ENCODE results near the gene KIF13A. TPM values are rescaled to one million over a fixed set of nuclear protein-coding genes. Genes with fewer than 3 reads are reported as not detected.

Gene KIF13A
- total and polyA plus RNA-seq, 10 of the 15 experiments (the other 5 are each of a cell fraction or from before 2014, with no cell fraction given): 0.02 to 0.26 (median 0.13) TPM; not detected in 2

- TF ChIP-seq CBFB (IDR thresholded peaks at IDR 0.05; ENCODE audit: low read depth): no peak
- no peak for TF ChIP-seq HDAC6 (IDR thresholded peaks at IDR 0.05; ENCODE audit: unreplicated experiment)
- TF ChIP-seq ZNF217 (IDR thresholded peaks at IDR 0.05): no peak
- TF ChIP-seq POLR2AphosphoS2 (IDR thresholded peaks at IDR 0.05; ENCODE audit: low read depth, low read length): no peak
- TF ChIP-seq BMI1 (IDR thresholded peaks at IDR 0.05; ENCODE audit: borderline replicate concordance): no peak
- no peak for TF ChIP-seq SMC3 (IDR thresholded peaks at IDR 0.05; ENCODE audit: borderline replicate concordance, low read length)
- no peak for TF ChIP-seq IRF4 (IDR thresholded peaks at IDR 0.05; ENCODE audit: low read depth, low read length)
These were observed 21.0 kb downstream of the KIF13A start (continued) for GRCh38 chr6:17966451-17966850.

GRCh38 chr6:17965397-17965796 is 22.0 kb downstream of the KIF13A start:
- Histone ChIP-seq H3K36me3 (ENCODE audit: control insufficient read depth in 2 of 2, insufficient read depth in 2 of 2, low read length in 1 of 2) (no peaks in the 10 kb centered on the region), H2AFZ (ENCODE audit: control insufficient read depth, low read depth, low read length) (no peak overlapping the region), H3K4me1 (ENCODE audit: control insufficient read depth, insufficient read depth, low read length) (no peaks in the 10 kb centered on the region), H3K9ac (ENCODE audit: control insufficient read depth, insufficient read depth, low read length) (no peak overlapping the region), H3K9me3 (replicated peaks; ENCODE audit: control insufficient read depth, insufficient read depth, low read length) (no peaks in the 10 kb centered on the region), H3K27ac (ENCODE audit: control insufficient read depth, insufficient read depth) (no peak overlapping the region), H3K27me3 (replicated peaks in 1 of 2; ENCODE audit: control insufficient read depth in 2 of 2, insufficient read depth in 2 of 2, low read length in 1 of 2) (peaks cover 0 to 2% of the 10 kb centered on the region in 2 experiments; a peak in 2 of 4 replicates), H3K4me3 (no peak overlapping the region), H4K20me1 (ENCODE audit: control insufficient read depth, insufficient read depth) (no peaks in the 10 kb centered on the region), H3K4me2 (ENCODE audit: control insufficient read depth, insufficient read depth) (no peak overlapping the region), H3K79me2 (ENCODE audit: control insufficient read depth, insufficient read depth, low read length) (no peaks in the 10 kb centered on the region)
- ChIA-PET CTCF (no interaction called here), POLR2A (no interaction called here), RAD21 (ENCODE audit: unreplicated experiment) (no interaction called here), SMC1A (ENCODE audit: uncharacterized antibody, unreplicated experiment) (no interaction called here)
- in situ Hi-C loops (cut with MboI): no loop called here
- BruUV-seq (replicated peaks): no TSS peak
- DNase-seq (ENCODE audit: low read depth, low spot score) (no peak), ATAC-seq (no peak), FAIRE-seq (no peak)
- intact Hi-C loops (cut with micrococcal nuclease; ENCODE audit: unreplicated experiment): no loop called here
- no peak for TF ChIP-seq MTA3 (IDR thresholded peaks at IDR 0.05; ENCODE audit: borderline replicate concordance, low read length)
- no peak for TF ChIP-seq SPI1 (IDR thresholded peaks at IDR 0.05; ENCODE audit: borderline replicate concordance, insufficient read depth, low read depth, low read length)
- no peak for TF ChIP-seq RCOR1 (conservative IDR thresholded peaks at IDR 0.05; ENCODE audit: low read depth, low read length)
- TF ChIP-seq REST (IDR thresholded peaks at IDR 0.05; ENCODE audit: low read depth, low read length): no peak
- TF ChIP-seq NRF1 (conservative IDR thresholded peaks at IDR 0.05; ENCODE audit: low read depth, low read length): no peak
- no peak for TF ChIP-seq CBFB (IDR thresholded peaks at IDR 0.05; ENCODE audit: low read depth)
- no peak for TF ChIP-seq CBX5 (IDR thresholded peaks at IDR 0.05; ENCODE audit: low read depth)

Measured in GM12878 (cell line).